ENCODE measurements around the gene COQ10A. TPM values are rescaled to one million over a fixed set of nuclear protein-coding genes. Genes with fewer than 3 reads are reported as not detected.
"Not testable (repeated sequence)": the region's sequence is repeated elsewhere in the genome, so short reads cannot be mapped to it uniquely, and the experiment has no call there.

The COQ10A gene
- total RNA-seq, 2 donors from 2014 or later = 15.9 to 17.6 TPM

DNA sequence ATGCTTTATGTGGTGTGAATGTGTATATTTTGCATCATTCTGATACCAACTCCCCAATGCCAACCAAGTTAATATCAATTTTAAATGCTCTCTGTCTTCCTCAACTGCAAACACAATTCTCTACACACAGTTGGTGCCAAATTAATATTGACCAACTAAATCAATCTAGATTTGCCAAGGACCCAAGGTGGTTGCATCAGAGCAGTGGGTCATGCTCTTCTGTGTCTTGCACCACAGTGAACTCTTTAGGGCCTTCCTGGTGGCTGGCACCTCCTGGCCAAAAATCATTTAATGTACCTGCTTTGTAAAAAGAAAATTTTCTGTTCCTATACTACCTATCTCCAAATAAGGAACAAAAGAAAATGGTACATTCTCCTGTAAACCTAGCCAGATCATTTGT, 14.1 kb downstream of the COQ10A start:
- no peak overlapping the region for H3K4me3 ChIP-seq
- TF ChIP-seq POLR2A (IDR thresholded peaks at IDR 0.05) (no peak), POLR2AphosphoS5 (IDR thresholded peaks at IDR 0.05) (no peak)
- TF ChIP-seq, protein P1, sequence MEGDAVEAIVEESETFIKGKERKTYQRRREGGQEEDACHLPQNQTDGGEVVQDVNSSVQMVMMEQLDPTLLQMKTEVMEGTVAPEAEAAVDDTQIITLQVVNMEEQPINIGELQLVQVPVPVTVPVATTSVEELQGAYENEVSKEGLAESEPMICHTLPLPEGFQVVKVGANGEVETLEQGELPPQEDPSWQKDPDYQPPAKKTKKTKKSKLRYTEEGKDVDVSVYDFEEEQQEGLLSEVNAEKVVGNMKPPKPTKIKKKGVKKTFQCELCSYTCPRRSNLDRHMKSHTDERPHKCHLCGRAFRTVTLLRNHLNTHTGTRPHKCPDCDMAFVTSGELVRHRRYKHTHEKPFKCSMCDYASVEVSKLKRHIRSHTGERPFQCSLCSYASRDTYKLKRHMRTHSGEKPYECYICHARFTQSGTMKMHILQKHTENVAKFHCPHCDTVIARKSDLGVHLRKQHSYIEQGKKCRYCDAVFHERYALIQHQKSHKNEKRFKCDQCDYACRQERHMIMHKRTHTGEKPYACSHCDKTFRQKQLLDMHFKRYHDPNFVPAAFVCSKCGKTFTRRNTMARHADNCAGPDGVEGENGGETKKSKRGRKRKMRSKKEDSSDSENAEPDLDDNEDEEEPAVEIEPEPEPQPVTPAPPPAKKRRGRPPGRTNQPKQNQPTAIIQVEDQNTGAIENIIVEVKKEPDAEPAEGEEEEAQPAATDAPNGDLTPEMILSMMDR (IDR thresholded peaks at IDR 0.05) = no peak
- intact Hi-C loops (cut with DNase I) = no loop called here
- H3K9me3 ChIP-seq = no peaks in the 10 kb centered on the region
- H3K27ac ChIP-seq = no peak overlapping the region
- no peak for DNase-seq (ENCODE audit: low spot score)
- no peaks in the 10 kb centered on the region for H3K27me3 ChIP-seq (replicated peaks; ENCODE audit: insufficient read depth)
- peaks cover 0 to 14% of the 10 kb centered on the region in 2 donors for H3K36me3 ChIP-seq
- no peaks in the 10 kb centered on the region for H3K4me1 ChIP-seq (replicated peaks)

DNA sequence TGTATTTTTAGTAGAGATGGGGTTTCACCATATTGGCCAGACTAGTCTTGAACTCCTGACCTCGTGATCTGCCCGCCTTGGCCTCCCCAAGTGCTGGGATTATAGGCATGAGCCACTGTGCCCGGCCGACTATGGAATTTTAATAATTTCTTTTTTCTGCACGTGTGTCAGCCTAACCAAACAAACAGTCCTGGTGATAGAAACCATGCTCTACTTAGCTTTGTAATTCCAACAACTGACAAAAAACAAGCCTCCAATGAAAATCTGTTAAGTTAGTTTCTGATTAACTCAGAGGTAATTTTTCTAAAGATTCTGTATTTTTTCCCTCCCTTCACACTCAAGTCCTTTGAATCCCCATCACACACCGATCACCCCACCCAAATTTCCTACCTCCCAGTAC, 15.3 kb downstream of the COQ10A start:
- Histone ChIP-seq H3K27me3 (replicated peaks; ENCODE audit: insufficient read depth) (no peaks in the 10 kb centered on the region), H3K9me3 (no peaks in the 10 kb centered on the region), H3K4me3 (no peak overlapping the region), H3K27ac (no peak overlapping the region), H3K4me1 (replicated peaks) (no peaks in the 10 kb centered on the region), H3K36me3 (peaks cover 0 to 14% of the 10 kb centered on the region in 2 donors)
- intact Hi-C loops (cut with DNase I) = no loop called here
- TF ChIP-seq, protein P1 (IDR thresholded peaks at IDR 0.05) = no peak
- TF ChIP-seq POLR2AphosphoS5 (IDR thresholded peaks at IDR 0.05) (no peak), POLR2A (IDR thresholded peaks at IDR 0.05) (no peak)
- WGBS = 80% methylated on average over 6 of the region's 6 CpGs
- DNase-seq (ENCODE audit: low spot score) = no peak

DNA sequence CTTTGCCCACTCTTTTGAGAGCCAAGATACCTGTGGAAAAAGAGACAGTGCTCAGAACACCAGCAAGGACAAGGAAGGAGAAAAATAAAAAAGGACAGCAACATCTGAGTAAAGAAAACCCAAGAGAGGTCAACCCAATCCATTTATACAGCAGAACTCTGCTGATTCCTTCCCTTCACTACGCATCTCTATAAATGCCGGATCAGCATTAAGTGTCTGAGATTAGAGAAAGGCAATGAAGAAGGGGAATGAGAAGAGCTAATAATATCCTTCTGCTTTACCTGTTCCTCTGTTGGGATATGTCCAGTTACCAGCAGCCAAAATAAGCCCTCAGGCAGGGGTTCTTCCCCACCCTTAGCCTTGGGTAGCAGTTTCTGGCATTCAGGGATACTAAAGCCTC, 15.8 kb downstream of the COQ10A start:
- TF ChIP-seq, protein P1 (IDR thresholded peaks at IDR 0.05) = no peak
- TF ChIP-seq POLR2A (IDR thresholded peaks at IDR 0.05) (no peak), POLR2AphosphoS5 (IDR thresholded peaks at IDR 0.05) (no peak)
- Histone ChIP-seq H3K36me3 (peaks cover 0 to 14% of the 10 kb centered on the region in 2 donors), H3K9me3 (no peaks in the 10 kb centered on the region), H3K4me1 (replicated peaks) (no peaks in the 10 kb centered on the region), H3K4me3 (no peak overlapping the region), H3K27me3 (replicated peaks; ENCODE audit: insufficient read depth) (no peaks in the 10 kb centered on the region), H3K27ac (no peak overlapping the region)
- DNase-seq (ENCODE audit: low spot score) = no peak
- 100% methylated on average over 2 of the region's 2 CpGs for WGBS
- intact Hi-C loops (cut with DNase I) = no loop called here

DNA sequence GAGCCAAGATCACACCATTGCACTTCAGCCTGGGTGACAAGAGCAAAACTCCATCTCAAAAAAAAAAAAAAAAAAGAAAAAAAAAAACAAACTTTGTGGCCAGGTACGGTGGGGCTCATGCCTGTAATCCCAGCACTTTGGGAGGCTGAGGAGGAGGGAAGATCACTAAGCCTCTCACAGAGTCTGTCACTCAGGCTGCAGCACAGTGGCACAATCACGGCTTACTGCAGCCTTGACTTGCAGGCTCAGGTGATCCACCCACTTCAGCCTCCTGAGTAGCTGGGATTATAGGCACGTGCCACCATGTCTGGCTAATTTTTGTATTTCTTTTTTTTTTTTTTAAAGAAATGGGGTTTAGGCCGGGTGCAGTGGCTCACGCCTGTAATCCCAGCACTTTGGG, 17.5 kb downstream of the COQ10A start:
- H3K9me3 ChIP-seq; H3K4me1 ChIP-seq (replicated peaks); H3K4me3 ChIP-seq; H3K27ac ChIP-seq; H3K27me3 ChIP-seq (replicated peaks; ENCODE audit: insufficient read depth); intact Hi-C loops (cut with DNase I); H3K36me3 ChIP-seq; DNase-seq (ENCODE audit: low spot score): not testable (repeated sequence)
- 89% methylated on average over 5 of the region's 5 CpGs for WGBS

DNA sequence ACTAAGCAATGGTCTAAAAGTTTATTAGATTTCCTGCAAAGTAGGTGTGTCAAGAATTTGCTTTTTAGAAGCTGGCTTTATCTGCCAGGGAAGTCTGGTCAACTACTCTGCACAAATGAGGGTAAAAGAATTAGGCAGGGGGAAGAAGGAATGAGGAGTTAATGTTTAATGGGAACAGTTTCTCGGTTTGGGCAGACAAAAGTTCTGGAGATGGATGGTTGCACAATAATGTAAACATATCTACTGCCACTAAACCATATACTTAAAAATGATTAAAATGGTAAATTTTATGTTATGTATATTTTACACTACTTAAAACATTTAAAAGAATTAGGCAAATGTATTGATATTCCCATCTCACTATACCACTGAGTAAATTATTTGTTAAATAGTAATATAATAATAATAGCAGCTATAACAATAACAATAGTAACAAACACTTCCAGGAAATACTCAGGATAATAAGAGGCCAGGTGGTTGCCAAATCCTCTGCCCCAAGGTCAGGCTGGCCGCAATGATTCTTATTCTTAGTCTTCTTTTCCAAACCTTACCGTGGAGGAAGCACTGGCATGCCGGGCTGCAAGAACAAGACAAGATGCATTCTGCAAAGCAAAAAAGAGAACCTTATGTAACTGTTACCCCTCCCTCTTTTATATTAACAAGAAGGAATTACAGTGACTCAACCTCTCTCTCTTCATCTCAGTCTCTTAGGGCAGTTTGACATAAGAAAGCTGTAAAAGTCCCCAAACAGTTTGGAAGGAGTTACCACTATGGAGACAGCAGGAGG, 19.5 kb downstream of the COQ10A start:
- Histone ChIP-seq H3K9me3 (no peaks in the 10 kb centered on the region), H3K27me3 (replicated peaks; ENCODE audit: insufficient read depth) (no peaks in the 10 kb centered on the region), H3K27ac (no peak overlapping the region), H3K36me3 (no peaks in the 10 kb centered on the region), H3K4me3 (no peak overlapping the region), H3K4me1 (replicated peaks) (no peaks in the 10 kb centered on the region)
- DNase-seq (ENCODE audit: low spot score) = no peak
- TF ChIP-seq, protein P1 (IDR thresholded peaks at IDR 0.05) = no peak
- TF ChIP-seq POLR2AphosphoS5 (IDR thresholded peaks at IDR 0.05) = no peak
- no peak for TF ChIP-seq POLR2A (IDR thresholded peaks at IDR 0.05)
- 48% methylated on average over 4 of the region's 4 CpGs for WGBS
- intact Hi-C loops (cut with DNase I) = no loop called here
